ENCODE data around the gene RALGPS1. TPM values are rescaled to one million over a fixed set of nuclear protein-coding genes. Genes with fewer than 3 reads are reported as not detected.

RALGPS1 gene
- total and polyA plus RNA-seq, 2 of the 13 experiments (the other 11 are each of a cell fraction or from before 2014, with no cell fraction given), result 3.7 to 6.5 TPM

- TF ChIP-seq PRDM4 (CRISPR knock-in tag; IDR thresholded peaks at IDR 0.05; ENCODE audit: borderline replicate concordance) (no peak), HOXA7 (CRISPR knock-in tag; IDR thresholded peaks at IDR 0.05) (no peak), MEF2D (CRISPR knock-in tag; IDR thresholded peaks at IDR 0.05) (no peak), NFATC3 (CRISPR knock-in tag; IDR thresholded peaks at IDR 0.05) (no peak), FUBP1 (CRISPR knock-in tag; IDR thresholded peaks at IDR 0.05; ENCODE audit: borderline replicate concordance) (no peak), RNF219 (CRISPR knock-in tag; IDR thresholded peaks at IDR 0.05) (no peak), PAXIP1 (CRISPR knock-in tag; conservative IDR thresholded peaks at IDR 0.05) (no peak), ZNF354B (CRISPR knock-in tag; IDR thresholded peaks at IDR 0.05) (no peak), IKZF1 (IDR thresholded peaks at IDR 0.05) (no peak), ZNF720 (CRISPR knock-in tag; IDR thresholded peaks at IDR 0.05) (no peak)
Observed at GRCh38 chr9:127055745-127056402, 141.3 kb downstream of the RALGPS1 start (continued).

Measured in HepG2 (cell line).